Chondrocyte (in vitro differentiated cells): ENCODE results near the gene ENTR1. TPM values are rescaled to one million over a fixed set of nuclear protein-coding genes. Genes with fewer than 3 reads are reported as not detected.

Experiments
- DNase-seq: peaks from one replicate; pipeline ENCODE4 v3.0.0; 2021; ENCODE audit warnings: mixed read lengths, low spot score
- H3K27ac Mint-ChIP-seq: one replicate; pipeline ENCODE4 v1.8.0; 2021; ENCODE audit warnings: mild to moderate bottlenecking, moderate library complexity, mixed read lengths; ENCODE audit not compliant: unreplicated experiment
- H3K27me3 Mint-ChIP-seq: 2 replicates; pipeline ENCODE4 v1.8.0; 2021; ENCODE audit warnings: low read depth, mixed read lengths
- H3K36me3 Mint-ChIP-seq: 2 replicates; pipeline ENCODE4 v1.8.0; 2021; ENCODE audit warnings: low read depth, mixed read lengths
- H3K4me1 Mint-ChIP-seq: 2 replicates; pipeline ENCODE4 v1.8.0; 2021; ENCODE audit warnings: low read depth, mild to moderate bottlenecking, mixed read lengths
- H3K4me3 Mint-ChIP-seq: one replicate; pipeline ENCODE4 v1.8.0; 2021; ENCODE audit warnings: mild to moderate bottlenecking, moderate library complexity, mixed read lengths; ENCODE audit not compliant: unreplicated experiment
- H3K9me3 Mint-ChIP-seq: 2 replicates; pipeline ENCODE4 v1.8.0; 2021; ENCODE audit warnings: low read depth, mixed read lengths
- total RNA-seq: library from RNA; stranded (reverse); gene quantifications from 3 replicates; pipeline ENCODE4 v1.2.1, GENCODE V29; 2021
- TF ChIP-seq, protein P1 (sequence below): fragments of 200-600 bp; sonication (generic); IDR thresholded peaks from 2 replicates; pipeline ENCODE4 v1.5.0; 2021; ENCODE audit warnings: antibody characterized with exemption, mild to moderate bottlenecking, moderate library complexity

ENTR1 gene
- total RNA-seq, 1 donor from 2014 or later: 49.6 TPM

DNA sequence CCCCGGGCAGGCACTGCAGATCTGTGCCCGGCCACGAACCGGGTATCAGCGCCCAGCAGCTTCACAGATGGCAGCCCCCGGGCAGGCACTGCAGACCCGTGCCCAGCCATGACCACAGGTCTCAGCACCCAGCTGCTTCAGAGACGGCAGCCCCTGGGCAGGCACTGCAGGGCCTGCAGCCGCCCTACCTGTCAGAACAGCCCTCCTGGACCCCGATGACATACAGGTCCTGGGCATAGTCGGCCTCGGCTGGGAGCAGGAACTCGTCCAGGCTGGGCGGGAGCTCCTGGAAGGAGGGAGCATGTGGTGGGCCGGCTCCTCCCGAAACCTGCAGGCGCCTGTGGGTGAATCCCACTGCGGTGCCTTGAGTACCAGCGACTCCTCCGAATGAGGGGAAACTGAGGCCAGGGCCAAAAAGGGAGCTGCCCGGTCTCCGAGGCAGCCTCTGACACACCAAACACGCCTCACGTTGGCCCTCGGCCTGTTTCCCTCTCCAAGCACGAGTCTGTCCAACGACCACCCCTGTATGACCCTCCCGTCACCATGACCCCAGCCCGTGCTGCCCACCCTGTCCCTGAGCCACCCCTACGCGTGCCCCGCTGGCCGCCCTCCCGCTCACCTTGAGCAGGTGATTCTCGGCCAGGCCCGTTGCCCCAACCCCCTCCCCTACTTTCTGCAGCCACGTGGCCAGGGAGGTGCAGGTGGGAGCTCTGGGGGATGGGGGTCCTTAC is 23.6 kb upstream of the ENTR1 start:
- H3K27ac Mint-ChIP-seq: no peak overlapping the region
- DNase-seq: no peak

DNA sequence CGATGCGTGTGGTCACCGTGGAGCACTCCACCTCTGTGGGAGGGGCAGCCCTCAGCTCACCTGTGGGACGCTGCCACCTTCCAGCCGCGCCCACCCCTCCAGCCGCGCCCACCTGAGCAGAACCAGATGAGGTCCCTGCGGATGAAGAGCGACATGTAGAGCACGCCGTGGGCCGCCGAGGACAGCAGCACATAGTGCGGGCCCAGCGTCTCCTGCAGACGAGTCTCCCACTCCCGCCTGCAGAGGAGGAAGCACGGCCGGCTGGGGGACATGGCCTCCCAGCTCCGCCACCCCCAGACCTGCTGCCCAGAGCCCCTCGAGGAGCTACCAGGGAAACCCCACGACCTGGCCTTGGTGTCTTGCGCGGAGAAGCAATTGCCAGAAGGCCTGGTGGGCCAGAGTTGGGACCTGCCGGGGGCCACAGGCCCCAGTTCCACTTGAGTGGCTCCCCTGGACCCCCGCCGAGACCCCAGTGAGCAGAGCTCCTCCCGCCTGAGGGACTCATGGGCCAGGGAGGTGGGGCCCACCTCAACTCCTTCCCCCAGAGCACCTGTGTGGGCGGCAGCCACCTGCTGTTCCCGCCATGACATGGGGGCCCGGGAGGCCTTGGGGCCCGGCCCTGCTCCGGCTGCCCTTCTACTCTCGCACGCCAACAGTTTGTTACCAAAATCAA is 22.8 kb upstream of the ENTR1 start:
- H3K27ac Mint-ChIP-seq: no peak overlapping the region
- H3K36me3 Mint-ChIP-seq: no peaks in the 10 kb centered on the region
- no peaks in the 10 kb centered on the region for H3K9me3 Mint-ChIP-seq
- H3K4me1 Mint-ChIP-seq: peaks cover 23% of the 10 kb centered on the region
- DNase-seq: no peak
- H3K27me3 Mint-ChIP-seq: no peaks in the 10 kb centered on the region
- H3K4me3 Mint-ChIP-seq: no peak overlapping the region
- TF ChIP-seq, protein P1, sequence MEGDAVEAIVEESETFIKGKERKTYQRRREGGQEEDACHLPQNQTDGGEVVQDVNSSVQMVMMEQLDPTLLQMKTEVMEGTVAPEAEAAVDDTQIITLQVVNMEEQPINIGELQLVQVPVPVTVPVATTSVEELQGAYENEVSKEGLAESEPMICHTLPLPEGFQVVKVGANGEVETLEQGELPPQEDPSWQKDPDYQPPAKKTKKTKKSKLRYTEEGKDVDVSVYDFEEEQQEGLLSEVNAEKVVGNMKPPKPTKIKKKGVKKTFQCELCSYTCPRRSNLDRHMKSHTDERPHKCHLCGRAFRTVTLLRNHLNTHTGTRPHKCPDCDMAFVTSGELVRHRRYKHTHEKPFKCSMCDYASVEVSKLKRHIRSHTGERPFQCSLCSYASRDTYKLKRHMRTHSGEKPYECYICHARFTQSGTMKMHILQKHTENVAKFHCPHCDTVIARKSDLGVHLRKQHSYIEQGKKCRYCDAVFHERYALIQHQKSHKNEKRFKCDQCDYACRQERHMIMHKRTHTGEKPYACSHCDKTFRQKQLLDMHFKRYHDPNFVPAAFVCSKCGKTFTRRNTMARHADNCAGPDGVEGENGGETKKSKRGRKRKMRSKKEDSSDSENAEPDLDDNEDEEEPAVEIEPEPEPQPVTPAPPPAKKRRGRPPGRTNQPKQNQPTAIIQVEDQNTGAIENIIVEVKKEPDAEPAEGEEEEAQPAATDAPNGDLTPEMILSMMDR: no peak

More for the DNA sequence above, 23.6 kb upstream of the ENTR1 start:
- TF ChIP-seq, protein P1: no peak
- Mint-ChIP-seq H3K36me3 (no peaks in the 10 kb centered on the region), H3K4me3 (no peak overlapping the region), H3K9me3 (no peaks in the 10 kb centered on the region), H3K27me3 (no peaks in the 10 kb centered on the region), H3K4me1 (peaks cover 26% of the 10 kb centered on the region)

DNA sequence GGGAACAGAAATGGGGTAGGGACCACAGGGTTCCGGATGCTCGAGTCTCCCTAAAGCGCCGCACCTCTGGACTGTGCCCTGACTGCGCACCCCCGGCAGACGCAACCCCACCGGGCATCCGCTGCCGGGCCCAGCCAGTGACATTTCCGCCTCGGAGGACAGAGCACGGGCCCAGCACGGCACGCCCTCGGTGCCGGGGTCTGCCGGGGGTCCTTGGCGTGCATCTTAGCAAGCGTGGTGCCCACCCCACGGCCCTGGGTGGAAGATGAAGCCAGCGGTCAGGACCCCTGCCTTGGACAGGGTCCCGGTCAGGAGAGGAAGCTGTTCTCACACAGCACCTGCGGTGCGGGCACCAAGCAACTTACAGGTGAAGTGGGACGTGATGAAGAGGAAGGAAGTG is 22.2 kb upstream of the ENTR1 start:
- DNase-seq: no peak
- Mint-ChIP-seq H3K4me1 (peaks cover 17% of the 10 kb centered on the region), H3K27ac (no peak overlapping the region), H3K4me3 (no peak overlapping the region), H3K36me3 (no peaks in the 10 kb centered on the region), H3K27me3 (no peaks in the 10 kb centered on the region), H3K9me3 (no peaks in the 10 kb centered on the region)
- TF ChIP-seq, protein P1: no peak

DNA sequence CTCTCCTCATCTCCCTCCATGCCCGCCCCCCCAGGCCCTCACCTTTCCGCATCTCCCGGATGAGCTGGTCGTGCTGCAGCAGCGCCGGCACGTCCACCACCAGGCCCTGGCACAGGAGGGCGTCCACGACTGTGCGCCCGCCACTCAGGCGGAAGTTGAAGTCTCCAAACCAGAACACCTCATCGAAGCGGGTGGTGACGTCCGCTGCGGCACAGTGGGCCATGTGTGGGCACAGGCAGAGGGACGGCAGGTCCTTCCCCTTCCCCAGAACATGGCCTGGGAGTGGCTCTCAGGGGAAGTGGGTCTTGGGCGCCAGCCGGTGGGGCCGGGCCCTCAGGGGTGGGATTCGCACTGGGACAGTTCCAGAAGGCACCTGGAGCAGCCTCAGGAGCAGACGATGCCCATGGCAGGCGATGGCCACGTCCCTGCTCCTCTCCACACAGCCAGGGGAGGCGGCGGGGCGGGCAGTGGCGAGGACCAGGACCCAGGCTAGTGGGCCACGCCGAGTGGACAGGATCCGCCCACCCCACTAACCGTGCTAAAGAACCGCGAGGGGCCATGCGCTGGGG is 21.5 kb upstream of the ENTR1 start:
- Mint-ChIP-seq H3K9me3 (no peaks in the 10 kb centered on the region), H3K27me3 (no peaks in the 10 kb centered on the region), H3K36me3 (no peaks in the 10 kb centered on the region)

More for the DNA sequence above, 21.5 kb upstream of the ENTR1 start:
- TF ChIP-seq, protein P1: no peak
- no peak overlapping the region for H3K27ac Mint-ChIP-seq
- peaks cover 10% of the 10 kb centered on the region for H3K4me1 Mint-ChIP-seq
- no peak overlapping the region for H3K4me3 Mint-ChIP-seq
- DNase-seq: no peak
